HG02938 (cell line): ENCODE measurements around the gene PTGDR.

Experiments
- ATAC-seq: cut with Tn5 transposase; IDR thresholded peaks from one replicate; pipeline ENCODE4 v1.9.1; 2021; ENCODE audit warnings: mild to moderate bottlenecking, moderate library complexity; ENCODE audit not compliant: unreplicated experiment

Gene PTGDR, protein sequence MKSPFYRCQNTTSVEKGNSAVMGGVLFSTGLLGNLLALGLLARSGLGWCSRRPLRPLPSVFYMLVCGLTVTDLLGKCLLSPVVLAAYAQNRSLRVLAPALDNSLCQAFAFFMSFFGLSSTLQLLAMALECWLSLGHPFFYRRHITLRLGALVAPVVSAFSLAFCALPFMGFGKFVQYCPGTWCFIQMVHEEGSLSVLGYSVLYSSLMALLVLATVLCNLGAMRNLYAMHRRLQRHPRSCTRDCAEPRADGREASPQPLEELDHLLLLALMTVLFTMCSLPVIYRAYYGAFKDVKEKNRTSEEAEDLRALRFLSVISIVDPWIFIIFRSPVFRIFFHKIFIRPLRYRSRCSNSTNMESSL

DNA sequence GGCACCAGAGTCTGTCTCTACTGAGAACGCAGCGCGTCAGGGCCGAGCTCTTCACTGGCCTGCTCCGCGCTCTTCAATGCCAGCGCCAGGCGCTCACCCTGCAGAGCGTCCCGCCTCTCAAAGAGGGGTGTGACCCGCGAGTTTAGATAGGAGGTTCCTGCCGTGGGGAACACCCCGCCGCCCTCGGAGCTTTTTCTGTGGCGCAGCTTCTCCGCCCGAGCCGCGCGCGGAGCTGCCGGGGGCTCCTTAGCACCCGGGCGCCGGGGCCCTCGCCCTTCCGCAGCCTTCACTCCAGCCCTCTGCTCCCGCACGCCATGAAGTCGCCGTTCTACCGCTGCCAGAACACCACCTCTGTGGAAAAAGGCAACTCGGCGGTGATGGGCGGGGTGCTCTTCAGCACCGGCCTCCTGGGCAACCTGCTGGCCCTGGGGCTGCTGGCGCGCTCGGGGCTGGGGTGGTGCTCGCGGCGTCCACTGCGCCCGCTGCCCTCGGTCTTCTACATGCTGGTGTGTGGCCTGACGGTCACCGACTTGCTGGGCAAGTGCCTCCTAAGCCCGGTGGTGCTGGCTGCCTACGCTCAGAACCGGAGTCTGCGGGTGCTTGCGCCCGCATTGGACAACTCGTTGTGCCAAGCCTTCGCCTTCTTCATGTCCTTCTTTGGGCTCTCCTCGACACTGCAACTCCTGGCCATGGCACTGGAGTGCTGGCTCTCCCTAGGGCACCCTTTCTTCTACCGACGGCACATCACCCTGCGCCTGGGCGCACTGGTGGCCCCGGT lies at the start of gene PTGDR:
PTGDR (plus strand) TSS at position 198 of the 778 bp plus-strand sequence; CDS start at position 315, 117 bp downstream.
- ATAC-seq, result no peak

DNA sequence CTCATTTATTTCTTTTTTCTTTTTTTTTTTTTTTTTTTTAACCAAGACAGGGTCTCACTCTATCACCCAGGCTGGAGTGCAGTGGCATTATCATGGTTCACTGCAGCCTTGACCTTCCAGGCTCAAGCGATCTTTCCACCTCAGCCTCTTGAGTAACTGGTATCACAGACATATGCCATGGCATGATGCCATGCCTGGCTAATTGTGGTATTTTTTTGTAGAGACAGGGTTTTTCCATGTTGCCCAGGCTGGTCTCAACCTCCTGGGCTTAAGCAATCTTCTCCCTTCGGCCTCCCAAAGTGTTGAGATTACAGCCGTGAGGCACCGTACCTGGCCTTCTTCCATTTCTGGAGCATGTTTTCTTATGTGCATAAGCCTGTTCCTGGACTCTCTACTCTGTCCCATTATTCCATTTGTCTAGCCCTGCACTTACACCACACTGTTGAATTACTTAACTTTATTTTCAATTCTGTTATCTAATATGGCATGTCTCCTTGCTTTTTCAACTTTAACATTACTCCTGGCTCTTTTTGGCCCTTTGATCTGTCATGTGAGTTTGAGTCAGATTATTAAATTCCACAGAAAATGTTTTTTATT lies 47.9 kb upstream of the PTGDR start:
- no peak for ATAC-seq

DNA sequence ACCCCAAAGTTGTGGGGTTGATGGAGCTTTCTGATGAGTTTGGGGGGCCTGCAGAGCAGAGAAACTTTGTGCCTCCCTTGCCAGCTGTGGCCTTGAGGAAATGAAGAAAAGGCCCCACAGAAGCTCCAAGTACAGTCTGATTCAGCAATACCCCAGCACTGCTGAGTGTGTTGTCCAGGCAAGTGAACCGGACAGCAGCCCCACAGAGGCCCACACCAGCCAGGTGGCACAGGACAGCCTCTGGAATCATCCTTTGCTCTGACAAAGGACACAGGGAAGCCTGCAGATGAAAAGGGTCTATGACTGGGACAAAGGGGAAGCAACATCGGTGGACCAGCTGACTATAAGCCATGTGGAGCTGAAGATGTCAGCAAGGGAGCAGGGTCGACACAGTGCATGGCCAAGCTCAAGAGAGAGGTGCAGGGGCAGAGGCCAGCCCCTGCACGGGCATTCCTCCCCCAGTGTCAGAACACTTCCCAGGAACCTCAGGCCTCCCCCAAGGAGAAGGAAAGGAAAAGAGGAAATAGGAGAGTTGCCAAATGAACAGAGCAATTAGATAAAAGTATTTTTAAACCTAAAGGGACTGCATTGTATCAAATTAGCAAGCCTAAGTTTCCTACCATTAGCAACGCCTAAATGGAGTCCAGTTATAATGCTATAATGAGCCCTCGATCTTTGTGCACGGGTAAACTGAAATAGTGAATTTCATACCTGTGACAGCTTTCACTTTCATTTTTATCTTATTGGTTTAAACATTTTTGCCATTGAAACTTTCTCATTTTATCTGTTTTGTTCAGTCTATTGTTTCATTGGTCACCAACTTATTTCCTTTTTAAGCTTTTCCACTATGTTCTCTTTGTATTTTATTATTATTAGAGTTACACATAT lies 46.3 kb upstream of the PTGDR start:
- no peak for ATAC-seq

DNA sequence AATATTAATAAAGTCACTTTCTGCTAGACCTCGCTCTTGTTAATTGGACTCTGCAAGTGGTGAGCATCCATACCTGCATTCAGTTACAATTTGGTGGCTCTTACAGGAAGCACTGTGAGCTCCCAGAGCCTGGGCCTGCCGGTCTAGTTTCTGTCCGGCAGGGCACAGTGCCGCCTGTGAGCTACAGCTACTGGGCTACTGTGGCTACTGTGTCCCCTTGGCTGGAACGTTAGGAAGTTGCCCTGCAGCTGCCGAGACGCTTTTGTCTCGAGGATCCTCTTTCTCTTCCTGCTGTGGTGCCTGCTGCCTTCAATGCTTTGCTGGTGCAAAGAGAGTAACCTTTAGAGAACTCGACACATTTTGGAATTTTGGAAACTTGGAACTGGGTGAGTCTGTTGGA lies 44.6 kb upstream of the PTGDR start:
- ATAC-seq, result no peak

DNA sequence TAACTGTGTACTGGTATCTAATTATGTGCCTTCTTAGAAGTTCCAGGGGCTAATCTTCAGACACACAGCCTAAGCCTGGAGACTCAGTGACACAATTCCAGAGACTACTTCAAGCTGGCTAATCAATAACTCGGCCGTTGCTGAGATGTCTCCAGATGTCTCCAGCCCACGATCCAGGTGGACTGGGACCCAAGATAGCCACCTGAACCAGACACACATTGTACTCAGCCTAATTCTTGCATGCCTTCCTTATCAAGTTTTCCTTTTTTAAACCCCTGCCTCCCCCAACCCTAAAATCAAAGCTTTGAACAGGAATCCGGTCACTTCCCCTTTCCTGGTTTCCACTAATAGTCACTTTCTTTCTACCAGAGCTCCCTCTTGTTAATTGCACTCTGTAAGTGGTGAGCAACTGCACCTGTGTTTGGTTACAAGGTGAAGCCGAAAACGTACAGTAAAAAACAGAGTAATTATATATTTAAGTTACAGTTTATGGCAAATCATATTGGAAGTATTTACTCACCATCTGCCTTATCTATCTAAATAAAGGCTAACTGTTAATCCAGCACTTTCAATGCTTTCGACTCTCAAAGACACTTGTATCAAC lies 39.8 kb upstream of the PTGDR start:
- no peak for ATAC-seq

DNA sequence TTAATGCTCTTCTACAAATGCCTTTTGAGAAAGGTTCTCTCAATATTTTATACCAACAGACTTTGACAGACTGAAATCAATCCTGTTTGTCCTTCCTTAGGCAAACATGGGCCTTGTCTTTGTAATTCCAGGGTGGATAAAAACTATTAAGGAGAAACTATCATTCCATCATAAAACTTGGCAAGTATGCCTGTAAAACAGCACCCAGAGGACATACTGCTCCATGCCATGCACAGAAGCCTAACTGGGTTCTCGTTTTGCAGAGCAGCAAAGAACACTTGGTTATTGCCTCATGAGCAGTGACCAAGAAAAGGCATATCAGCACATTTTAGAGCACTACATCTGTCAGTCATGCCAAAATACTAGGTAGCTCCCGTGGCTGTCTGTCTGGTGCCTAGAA lies 33.8 kb upstream of the PTGDR start:
- ATAC-seq, result no peak

DNA sequence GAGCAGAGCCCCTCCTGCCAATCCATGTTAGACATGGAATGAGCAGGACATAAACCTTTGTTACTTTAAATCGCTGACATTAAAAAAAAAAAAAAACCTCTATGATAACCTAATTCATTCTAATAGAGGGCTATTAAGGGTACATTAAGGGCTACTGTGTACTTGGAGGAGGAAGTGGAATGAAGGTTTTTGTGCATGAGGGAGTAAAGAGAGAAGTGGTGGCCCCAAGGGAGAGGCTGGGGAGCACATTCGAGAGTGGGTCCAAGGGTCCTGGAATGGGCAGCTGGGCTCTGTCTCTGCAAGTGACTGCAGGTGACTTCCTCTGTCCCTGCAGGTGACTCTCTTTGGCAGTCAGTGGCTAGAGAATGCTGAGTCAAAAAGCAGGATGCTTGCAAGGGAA lies 32.1 kb upstream of the PTGDR start:
- no peak for ATAC-seq

DNA sequence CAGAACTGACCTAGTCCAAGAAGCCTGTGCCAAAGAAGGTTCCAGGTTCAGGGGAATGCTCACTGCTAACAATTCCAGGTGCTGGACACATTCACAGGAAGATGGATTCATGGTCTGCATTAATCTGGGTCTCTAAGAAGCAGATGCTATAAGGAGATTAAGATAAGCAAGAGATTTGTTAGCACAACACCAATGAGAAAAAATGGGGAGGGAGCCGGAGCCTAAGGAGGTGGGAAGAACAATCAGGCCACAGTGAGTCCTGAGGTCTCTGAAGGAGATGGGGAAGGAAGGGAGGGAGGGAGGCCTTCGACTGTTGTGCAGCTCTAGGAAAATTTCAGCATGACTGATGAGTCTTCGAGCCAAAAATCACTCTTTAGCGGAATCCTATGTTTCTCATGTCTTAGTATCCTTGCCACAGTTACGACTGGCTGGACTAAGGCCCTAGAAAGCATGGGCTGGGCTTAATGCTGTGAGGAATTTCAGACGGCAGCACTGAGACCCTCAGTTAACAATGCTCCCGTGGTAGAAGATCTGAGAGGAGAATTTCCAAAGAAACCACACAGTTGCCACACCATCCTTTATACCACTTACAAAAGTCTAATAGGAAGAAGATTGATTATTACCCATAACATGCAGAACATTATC lies 31.5 kb upstream of the PTGDR start:
- no peak for ATAC-seq

DNA sequence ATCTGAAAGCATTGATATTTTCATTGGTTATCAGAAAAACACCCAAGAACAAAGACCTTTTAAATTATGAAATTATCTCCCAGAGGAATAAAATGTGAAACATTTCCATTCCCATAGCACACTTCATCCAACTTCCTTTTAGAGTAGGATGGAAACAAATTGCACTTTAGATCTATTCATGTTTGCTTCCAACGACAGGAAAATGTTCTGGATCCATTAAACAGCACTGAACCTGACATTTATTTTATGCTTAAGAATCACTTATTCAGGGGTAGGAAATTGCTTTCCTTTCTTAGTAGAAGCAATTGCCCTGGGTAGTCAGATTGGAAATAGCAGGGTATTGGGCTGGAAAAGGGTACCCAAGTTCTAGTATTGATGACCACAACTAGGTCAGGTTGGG lies 28.8 kb upstream of the PTGDR start:
- no peak for ATAC-seq

DNA sequence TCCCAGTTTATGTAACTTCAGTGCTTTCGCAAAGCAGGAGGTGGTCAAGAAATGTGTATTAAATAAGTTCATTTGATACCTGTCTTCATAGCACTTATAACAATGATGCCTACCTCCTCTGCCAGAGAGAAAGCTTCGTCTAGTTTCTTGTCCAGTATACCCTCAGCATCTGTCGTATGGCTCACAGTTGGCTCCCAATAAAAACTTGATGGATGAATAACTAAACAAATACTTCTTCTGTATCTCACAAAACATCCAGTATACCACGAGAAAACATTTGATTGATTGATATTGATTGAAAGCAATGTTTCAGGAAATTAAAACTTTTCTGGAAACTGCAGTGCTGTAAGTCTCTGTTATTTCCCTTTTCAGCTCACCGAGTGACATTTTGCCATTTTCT lies 26.9 kb upstream of the PTGDR start:
- no peak for ATAC-seq

DNA sequence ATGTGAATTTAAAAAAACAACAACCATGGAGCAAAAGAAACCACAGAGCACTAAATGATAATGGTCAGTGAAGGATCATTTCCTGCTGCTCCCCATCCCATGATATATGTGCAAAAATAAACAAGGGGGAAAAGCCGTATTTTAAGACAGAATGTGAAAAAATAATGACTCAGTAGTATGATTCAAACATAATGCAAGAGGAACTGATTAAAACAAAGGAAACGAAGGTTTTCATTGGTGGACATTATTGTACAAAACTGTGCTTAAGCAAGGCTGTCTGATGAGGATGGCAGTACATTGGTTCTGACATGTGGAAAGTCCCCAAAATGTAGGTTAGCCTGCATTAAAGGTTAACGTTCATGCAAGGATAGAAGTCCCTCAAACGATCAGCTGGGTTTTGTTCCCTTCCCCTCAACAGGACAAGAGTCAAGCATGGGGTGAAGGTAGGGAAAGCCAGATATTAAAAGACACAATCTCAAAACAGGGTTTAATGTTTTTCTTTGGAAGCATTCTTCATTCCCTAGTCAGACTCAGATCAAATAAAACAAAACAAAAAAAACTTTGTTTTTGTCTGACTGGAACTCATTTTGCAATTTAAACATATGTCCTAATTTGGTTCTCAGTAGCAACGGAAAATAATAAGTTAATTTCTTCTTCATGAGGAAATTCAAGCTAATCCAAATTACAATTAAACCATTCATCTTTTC lies 26.3 kb upstream of the PTGDR start:
- no peak for ATAC-seq

DNA sequence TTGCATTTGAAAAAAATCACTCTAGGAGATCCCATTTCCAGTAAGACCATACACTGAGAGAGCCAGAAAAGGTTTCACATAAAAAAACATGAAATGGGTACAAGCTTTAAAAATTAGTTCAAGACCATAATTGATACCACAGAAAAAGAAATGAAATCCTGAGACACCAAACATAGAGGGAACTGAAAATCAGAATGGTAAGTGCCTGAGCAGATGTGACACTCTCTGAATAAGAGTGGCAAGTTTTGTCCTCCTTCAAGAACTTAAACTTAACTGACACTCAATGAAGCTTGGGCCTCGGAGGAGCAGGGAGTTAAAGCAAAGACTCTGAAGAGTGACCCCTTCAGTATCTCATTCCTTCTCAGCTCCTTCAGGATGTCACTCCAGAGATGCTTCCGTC lies 23.2 kb upstream of the PTGDR start:
- ATAC-seq, result peak; percentile 65

DNA sequence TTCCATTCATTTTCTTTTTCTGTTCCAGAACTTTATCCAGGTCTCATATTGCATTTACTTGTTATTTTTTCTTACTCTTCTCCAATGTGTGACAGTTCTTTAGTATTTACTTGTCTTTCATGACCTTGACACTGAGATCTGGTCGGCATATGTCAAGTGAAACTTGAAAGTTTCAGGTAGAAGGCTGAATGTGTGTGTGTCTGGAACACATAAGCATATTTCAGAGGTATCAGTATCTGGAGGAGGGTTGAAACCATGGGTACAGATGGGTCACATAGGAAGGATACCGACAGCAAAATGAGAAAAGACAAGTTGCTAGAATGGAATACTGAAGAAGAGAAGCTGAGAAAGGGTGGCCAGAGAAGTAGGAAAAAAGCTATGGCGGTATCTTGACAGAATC lies 22.5 kb upstream of the PTGDR start:
- peak; percentile 51 for ATAC-seq

DNA sequence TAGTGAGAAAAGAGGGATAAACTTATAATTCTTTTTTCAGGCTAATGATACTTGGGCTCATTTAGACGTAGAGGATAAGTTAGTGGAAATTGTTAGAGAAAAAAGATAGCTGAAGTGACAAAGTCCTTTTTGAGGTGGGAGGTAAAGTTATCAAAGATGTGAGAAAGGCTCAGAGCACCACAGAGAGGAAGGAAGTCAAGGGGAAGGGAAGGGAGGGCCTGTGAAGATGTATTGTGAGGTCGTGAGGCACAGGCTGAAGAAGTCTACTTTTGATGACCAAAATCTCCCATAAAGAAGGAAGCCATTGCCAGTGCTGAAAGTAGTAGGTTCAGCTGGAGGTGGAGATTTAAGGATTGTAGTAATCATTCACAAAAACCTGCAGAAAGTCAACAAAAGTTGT lies 19.4 kb upstream of the PTGDR start:
- no peak for ATAC-seq

DNA sequence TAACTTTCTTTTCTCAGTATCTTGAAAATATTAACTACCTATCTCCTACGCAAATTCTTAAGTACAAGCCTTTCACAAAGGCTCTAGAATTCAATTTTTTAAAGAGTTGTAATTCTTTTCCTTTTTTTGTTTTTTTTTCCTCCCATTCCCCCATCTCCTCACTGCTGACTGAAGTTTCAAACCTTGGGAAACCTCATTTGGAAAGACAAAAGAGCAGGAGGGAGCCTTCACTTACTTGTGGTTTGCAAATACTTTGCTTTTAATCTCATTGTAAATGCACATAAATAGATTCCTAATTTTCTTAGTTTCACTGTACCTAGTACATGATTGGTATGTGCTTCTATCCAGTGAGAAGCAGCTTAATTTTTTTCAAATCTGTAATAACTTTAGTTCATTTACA lies 15.8 kb upstream of the PTGDR start:
- ATAC-seq, result no peak

DNA sequence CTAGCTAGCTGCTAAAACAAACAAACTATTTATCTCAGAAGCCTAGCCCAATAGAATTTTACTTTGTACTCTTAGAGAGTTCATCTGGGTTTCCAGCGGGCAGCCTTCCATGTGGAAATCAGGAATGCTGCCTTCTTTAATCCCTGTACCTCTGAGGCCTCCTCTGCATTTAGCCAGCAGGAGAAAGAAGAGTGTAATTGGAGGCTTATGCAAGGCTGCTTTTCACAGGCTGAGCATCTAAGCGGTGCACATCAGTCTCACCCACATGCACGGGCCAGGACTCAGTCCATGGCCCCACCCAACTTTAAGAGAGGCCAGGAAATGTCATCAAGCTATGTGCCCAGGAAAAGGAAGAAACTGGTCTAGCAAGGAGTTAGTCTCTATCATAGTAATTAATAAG lies 14.0 kb upstream of the PTGDR start:
- ATAC-seq, result no peak

DNA sequence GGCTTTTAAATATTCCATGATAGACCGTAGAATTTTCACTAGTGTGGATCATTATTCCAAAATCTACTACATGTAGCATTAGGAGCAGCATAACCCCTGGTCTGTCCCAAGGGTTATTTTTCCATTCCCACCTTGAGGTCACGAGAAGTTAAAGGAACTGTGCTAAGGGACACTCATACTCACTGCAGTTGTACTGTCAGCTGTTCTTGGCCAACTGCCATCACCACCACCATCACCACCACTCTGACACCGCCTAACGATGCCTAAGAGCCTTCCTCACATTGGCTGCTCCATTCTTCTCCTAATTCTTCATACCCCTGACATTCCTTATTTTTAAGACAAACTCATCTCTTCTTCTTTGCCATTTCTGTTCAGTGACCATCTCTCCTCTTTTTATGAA lies 13.4 kb upstream of the PTGDR start:
- no peak for ATAC-seq

DNA sequence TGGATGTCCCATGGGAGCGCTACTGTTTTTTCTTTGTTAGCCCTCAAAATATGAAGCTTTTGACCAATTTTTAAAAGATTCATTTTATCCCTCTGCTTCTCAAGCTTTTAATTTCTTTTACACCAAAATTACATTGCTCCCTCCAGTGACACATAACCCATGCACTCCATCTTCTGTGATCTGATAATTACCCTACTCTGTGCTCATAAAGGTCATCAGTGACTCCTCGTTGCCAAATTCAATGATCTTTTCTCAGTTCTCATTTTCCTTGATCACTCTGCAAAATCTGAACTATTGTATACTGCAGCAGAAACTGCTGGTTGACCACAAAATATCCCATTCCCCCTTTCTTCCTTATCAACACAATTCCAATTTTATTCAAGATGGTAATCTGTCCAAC lies 8.7 kb upstream of the PTGDR start:
- ATAC-seq, result no peak

DNA sequence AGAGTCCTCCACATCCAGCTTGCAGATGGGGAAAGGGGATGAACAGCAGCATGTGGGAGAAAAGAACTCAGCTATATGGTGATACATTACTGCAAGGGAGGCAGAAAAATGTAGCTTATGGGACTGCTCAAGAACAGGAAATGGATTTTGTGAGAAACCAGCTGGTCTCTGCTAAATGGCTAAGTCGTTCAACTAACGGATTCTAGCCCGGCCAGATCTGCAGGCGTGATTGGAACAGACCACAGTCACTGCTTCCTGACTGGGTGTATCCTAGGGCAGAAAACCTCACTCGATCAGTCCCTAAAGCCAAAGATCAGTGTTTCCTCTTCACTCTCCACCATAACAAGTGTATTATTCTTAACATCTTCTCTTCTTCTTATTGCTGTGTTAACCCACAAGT lies 8.1 kb upstream of the PTGDR start:
- no peak for ATAC-seq

DNA sequence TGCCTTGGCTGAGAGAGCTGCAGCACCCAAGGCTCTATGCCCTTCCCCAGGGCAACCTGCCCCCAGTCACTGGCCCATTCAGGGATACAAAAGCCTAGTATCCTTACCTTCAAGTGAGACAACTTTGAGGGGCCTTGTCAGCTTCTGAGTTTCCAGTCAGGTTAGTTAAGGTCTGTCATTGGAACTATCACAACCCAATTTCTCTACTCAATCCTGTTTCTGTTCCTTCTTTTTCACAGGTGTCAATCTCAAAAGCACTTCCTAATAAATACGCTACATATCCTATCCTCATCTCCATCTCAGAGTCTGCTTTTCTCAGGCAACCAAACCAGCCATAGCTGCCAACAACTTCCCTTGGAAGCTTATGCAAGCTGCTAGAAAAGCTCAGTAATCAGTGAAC lies 4.9 kb upstream of the PTGDR start:
- ATAC-seq, result no peak
